ENCODE results near the gene GABRD. TPM values are rescaled to one million over a fixed set of nuclear protein-coding genes. Genes with fewer than 3 reads are reported as not detected.

The GABRD gene
- total RNA-seq, 2 donors from 2014 or later = not detected

- H3K9me3 ChIP-seq = no peaks in the 10 kb centered on the region
- intact Hi-C loops (cut with DNase I) = no loop called here
- H3K4me1 ChIP-seq = no peaks in the 10 kb centered on the region
- H3K27ac ChIP-seq = no peak overlapping the region
- ATAC-seq (no peak), DNase-seq (no peak)
- H3K36me3 ChIP-seq (replicated peaks in 1 of 2; ENCODE audit: insufficient read depth in 1 of 2, low read depth in 2 of 2) = peaks cover 0 to 3% of the 10 kb centered on the region in 2 donors
- WGBS, 2 donors = 96% methylated on average over 11 of the region's 11 CpGs; no CpG with 5 or more reads in 1 of the 2 donors
- TF ChIP-seq POLR2A (IDR thresholded peaks at IDR 0.05) (no peak), CTCF (IDR thresholded peaks at IDR 0.05) (no peak)
- no peaks in the 10 kb centered on the region for H3K27me3 ChIP-seq
- H3K4me3 ChIP-seq = no peak overlapping the region
Observed at GRCh38 chr1:2070016-2070415, 50.9 kb downstream of the GABRD start.

GRCh38 chr1:2070800-2071530, 51.8 kb downstream of the GABRD start:
- no peak for DNase-seq
- peaks cover 0 to 3% of the 10 kb centered on the region in 2 donors for H3K36me3 ChIP-seq (replicated peaks in 1 of 2; ENCODE audit: insufficient read depth in 1 of 2, low read depth in 2 of 2)
- WGBS, 2 donors = 84 to 90% methylated on average over 16 to 36 of the region's 36 CpGs
- ATAC-seq = no peak
- H3K27ac ChIP-seq = no peak overlapping the region
- H3K27me3 ChIP-seq = no peaks in the 10 kb centered on the region
- H3K9me3 ChIP-seq = no peaks in the 10 kb centered on the region
- TF ChIP-seq CTCF (IDR thresholded peaks at IDR 0.05) (no peak), POLR2A (IDR thresholded peaks at IDR 0.05) (no peak)
- H3K4me1 ChIP-seq = no peaks in the 10 kb centered on the region
- intact Hi-C loops (cut with DNase I) = no loop called here
- H3K4me3 ChIP-seq = no peak overlapping the region

GRCh38 chr1:2072109-2072806, 53.1 kb downstream of the GABRD start:
- ATAC-seq (no peak), DNase-seq (no peak)
- H3K4me1 ChIP-seq = no peaks in the 10 kb centered on the region
- WGBS, 2 donors = 87 to 89% methylated on average over 11 to 25 of the region's 25 CpGs
- TF ChIP-seq POLR2A (IDR thresholded peaks at IDR 0.05) (no peak), CTCF (IDR thresholded peaks at IDR 0.05) (no peak)
- H3K4me3 ChIP-seq = no peak overlapping the region
- H3K36me3 ChIP-seq (replicated peaks in 1 of 2; ENCODE audit: insufficient read depth in 1 of 2, low read depth in 2 of 2) = peaks cover 0 to 3% of the 10 kb centered on the region in 2 donors
- intact Hi-C loops (cut with DNase I) = no loop called here
- no peaks in the 10 kb centered on the region for H3K27me3 ChIP-seq
- no peak overlapping the region for H3K27ac ChIP-seq
- H3K9me3 ChIP-seq = no peaks in the 10 kb centered on the region

GRCh38 chr1:2072891-2073290, 53.7 kb downstream of the GABRD start:
- DNase-seq (no peak), ATAC-seq (no peak)
- WGBS, 2 donors = 88 to 90% methylated on average over 2 to 14 of the region's 14 CpGs
- H3K27ac ChIP-seq = no peak overlapping the region
- H3K4me1 ChIP-seq = no peaks in the 10 kb centered on the region
- peaks cover 0 to 3% of the 10 kb centered on the region in 2 donors for H3K36me3 ChIP-seq (replicated peaks in 1 of 2; ENCODE audit: insufficient read depth in 1 of 2, low read depth in 2 of 2)
- no peaks in the 10 kb centered on the region for H3K27me3 ChIP-seq
- no peak overlapping the region for H3K4me3 ChIP-seq
- H3K9me3 ChIP-seq = peaks cover 0 to 3% (median 0%) of the 10 kb centered on the region in 3 donors
- intact Hi-C loops (cut with DNase I) = no loop called here
- TF ChIP-seq CTCF (IDR thresholded peaks at IDR 0.05) = no peak
- TF ChIP-seq POLR2A (IDR thresholded peaks at IDR 0.05) = no peak

Measured in body of pancreas (tissue), 4 donors.